ENCODE measurements around the gene ARMH3.

The ARMH3 gene

GRCh38 chr10:101828766-101829551 is 227.0 kb downstream of the ARMH3 start:
- peak; percentile 48 for DNase-seq

- DNase-seq = peak; percentile 18
Measured at GRCh38 chr10:101827919-101828600, 227.9 kb downstream of the ARMH3 start.

- DNase-seq = no peak
Measured at GRCh38 chr10:101826852-101827434, 229.0 kb downstream of the ARMH3 start.

DNA sequence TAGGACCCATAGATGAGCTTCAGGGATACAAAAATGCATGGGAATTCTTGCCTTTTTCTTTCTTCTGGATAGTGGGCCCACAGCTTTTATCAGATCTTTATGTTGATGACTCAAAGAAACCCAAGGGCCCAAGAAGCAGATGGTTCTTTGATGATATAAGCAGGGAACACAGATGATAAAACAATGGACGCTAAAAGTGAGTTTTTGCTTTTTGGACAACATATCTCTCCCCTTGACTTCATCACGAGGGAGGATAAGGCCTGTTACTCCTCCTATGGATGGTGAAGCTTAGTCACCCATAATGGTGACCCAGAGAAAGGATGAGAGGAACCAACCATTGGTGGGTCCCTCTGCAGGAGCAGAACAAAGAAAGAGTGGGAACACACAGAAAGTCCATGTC is 231.2 kb downstream of the ARMH3 start:
- no peak for DNase-seq

DNA sequence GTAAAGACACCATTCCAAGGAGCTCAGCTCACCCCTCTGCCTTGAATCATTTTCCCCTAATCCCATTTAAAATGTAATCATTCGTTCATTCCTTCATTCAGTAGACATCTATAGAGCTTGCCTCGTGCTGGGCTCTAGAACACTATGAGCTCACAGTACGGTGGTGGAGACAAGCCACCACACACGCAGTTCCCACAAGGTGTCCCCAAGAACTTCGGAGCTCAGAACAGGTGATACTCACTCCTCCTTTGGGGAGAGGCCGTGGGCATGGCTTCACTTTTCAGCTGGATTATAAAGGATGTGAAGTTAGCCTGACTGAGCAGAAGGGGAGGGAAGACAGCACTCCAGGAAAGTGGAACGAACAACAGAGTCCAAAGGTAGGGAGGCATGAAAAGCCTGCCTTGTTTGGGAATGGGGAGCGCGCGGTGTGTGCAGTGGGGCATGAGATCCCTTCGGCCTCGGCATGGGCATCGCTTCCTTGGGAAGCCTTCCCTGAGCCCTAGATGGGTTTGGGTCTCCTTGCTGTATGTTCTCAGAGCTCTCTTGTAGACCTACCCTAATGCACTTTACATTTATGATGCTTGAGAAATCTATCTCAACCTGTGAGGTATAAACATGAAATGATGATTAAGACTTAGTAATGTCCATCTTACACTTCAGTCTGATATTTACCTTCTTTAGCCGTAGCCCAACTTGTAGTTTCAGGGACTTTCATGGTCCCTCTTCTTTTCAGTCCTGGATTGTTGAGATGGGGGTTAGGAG is 236.9 kb downstream of the ARMH3 start:
- no peak for DNase-seq

- DNase-seq = peak; percentile 97
Measured at GRCh38 chr10:101818119-101818871, 237.7 kb downstream of the ARMH3 start, which contains the start of gene OGA. TSS of gene OGA (minus strand) at chr10:101818444. CDS start at chr10:101818022, 422 bp downstream.

DNA sequence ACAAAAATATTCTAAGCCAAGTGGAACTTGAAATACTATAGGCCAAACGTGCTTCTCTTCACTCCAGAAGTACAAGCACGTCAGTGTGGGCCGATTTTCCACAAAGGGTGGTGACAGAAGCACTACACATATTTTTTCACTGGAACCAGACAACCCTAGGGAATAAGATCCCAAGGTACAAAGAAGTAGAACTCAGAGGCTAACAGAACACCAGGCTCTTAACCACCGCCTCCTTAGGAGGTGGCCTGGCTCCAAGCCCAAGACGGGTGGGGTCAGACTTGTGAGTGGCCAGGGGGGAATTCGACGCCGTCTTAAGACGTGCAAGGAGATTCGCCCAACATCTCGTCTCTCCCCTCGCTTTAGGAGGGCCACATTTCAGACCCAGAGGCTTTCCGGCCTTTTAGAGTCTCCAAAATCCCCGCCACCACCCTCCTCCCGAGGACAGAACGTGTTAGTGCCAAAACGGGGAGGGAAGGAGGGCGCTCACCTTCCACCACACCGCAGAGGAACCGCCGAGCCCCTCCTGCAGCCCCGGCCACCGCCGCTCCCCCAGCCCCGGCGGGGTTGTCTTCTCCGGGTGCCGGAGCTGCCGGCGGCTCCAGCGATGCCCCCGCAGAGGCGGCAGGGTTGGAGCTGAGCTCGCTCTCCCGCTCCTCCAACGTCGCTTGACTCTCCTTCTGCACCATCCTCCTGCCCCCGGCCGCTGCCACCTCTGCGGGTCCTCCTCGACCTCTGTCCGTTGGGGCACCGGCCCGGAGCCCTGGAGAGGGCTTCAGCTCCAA is 238.4 kb downstream of the ARMH3 start:
- peak; percentile 88 for DNase-seq

- DNase-seq = no peak
Measured at GRCh38 chr10:101816913-101817336, 239.0 kb downstream of the ARMH3 start.

DNA sequence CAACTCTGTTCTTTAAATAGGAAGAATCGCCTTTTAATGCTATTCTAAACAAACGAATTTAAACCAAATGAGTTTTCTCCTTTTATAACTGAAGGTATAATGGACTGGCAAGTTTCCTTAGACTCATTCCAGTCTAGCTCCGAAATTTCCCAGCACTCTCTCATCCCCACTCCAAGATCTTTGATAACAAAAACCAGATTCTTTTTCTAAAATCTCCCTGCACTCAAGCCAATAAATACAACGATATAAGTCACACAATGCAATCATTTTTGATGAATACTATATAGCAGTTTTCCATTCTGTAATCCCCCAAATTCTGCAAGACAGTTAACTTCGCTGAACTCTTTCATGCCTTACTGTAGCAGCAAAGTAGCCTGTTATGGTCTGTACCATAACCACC is 239.6 kb downstream of the ARMH3 start:
- DNase-seq = no peak

DNA sequence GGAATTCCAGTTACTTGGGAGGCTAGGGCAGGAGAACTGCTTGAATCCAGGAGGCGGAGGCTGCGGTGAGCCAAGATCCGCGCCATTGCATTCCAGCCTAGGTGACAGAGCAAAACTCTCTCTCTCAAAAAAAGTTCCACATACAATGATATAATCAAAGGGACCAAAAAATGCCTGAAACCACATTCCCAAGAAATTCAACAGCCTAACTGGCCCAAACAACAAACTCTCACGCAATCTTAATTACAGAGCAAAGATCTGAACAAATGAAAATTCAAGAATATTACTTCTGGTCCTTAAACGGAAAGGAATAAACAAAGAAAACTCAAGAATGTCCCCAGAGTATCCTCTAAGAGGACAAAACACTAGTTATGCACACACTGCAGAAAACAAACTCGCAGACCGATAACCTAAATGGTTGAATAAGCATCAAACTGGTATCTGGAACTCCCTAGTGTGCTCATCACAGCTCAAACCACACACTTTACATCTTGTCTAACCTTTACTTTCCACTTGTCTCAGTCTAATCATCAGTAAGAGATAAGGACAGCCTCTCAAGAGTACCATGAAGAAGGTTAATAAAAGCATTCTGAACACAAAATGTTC is 241.4 kb downstream of the ARMH3 start:
- DNase-seq = no peak

- no peak for DNase-seq
Measured at GRCh38 chr10:101812606-101813005, 243.4 kb downstream of the ARMH3 start.

DNA sequence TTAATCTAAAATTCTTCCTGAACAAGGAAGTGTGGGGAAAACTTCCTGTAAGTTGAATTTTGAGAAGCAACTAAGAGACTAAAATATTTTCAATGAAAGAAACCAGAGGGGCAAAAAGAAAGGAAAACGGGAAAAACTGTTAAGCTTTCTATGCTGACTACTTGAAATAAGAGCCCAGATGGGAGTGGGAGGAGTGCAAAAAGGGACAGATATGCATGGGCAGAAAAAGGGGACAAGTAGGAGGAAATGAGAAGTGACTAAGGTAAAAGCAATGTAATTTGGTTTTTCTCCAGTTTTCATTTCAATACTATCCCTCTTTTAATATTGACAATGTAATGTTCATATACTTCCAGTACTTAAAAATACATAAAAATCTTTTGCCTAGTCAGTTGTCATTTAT is 248.8 kb downstream of the ARMH3 start:
- DNase-seq = no peak

- DNase-seq = no peak
Measured at GRCh38 chr10:101803511-101803910, 252.5 kb downstream of the ARMH3 start.

GRCh38 chr10:101797403-101798059 is 258.4 kb downstream of the ARMH3 start:
- DNase-seq = no peak

All from right forelimb (tissue), 1 donor.